LNCAP (cell line): ENCODE results near the gene WWOX.

Source experiments
- CTCF ChIP-seq: fragments of 450-650 bp; IDR thresholded peaks from 2 replicates; pipeline ENCODE4 v1.5.1; 2017; ENCODE audit warnings: mild to moderate bottlenecking

The WWOX gene

GRCh38 chr16:78668393-78668792 is 568.9 kb downstream of the WWOX start:
- TF ChIP-seq CTCF = no peak

- TF ChIP-seq CTCF = no peak
Measured at GRCh38 chr16:78669994-78670393, 570.5 kb downstream of the WWOX start.

DNA sequence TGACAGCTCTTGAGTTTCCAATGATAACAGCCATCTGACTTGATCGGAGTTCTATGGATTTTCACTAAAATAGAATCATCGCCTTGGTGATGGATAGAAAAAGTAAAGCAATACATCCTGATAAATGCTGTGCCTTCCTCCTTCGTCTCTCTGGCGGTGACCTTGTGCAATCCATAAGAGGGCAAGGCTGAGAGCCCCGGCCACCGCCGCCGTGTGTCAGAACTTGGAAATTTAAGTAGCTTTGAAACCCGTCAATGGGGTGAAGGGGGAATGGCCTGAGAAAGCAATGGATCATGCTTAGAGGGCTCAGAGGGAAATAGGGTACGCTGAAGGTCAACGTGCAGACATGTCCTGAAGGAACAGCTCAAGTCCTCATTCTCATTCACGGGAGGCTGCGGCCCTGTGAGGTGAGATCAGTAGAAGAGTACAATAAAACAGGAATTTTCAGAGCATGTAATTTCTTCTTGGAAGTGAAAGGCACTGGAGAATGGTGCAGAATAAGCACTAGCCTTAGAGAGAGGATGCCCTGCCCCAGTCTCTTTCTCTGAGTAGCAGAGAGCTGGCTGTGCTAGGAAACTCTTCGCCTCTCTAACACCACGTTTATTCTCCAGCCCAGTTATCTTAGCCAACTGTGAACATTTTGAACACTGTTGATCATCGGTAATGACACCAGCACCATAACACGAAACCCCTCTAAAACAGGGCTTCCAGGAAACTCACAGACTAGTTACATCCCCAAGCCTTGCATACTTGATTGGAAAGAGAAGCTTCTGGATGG is 573.5 kb downstream of the WWOX start:
- no peak for TF ChIP-seq CTCF

GRCh38 chr16:78673884-78674283 is 574.4 kb downstream of the WWOX start:
- TF ChIP-seq CTCF = no peak

DNA sequence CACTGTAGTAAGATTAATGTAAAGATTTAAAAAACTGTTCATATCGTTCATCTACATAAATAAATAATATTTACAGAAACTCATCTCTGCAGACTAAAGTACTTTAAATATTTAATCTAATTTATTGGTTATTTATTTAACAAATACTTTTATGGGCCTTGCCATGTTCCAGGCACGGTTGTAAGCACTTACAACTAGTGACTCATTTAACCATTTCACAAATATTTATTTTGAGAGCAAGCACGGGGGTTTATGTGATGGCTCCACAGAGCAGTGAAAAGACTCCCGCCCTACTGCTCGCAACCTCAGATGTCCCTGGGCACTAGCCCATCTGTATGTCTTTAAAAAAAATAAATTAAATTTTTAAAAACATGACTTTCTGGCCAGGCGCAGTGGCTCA is 575.9 kb downstream of the WWOX start:
- no peak for TF ChIP-seq CTCF

DNA sequence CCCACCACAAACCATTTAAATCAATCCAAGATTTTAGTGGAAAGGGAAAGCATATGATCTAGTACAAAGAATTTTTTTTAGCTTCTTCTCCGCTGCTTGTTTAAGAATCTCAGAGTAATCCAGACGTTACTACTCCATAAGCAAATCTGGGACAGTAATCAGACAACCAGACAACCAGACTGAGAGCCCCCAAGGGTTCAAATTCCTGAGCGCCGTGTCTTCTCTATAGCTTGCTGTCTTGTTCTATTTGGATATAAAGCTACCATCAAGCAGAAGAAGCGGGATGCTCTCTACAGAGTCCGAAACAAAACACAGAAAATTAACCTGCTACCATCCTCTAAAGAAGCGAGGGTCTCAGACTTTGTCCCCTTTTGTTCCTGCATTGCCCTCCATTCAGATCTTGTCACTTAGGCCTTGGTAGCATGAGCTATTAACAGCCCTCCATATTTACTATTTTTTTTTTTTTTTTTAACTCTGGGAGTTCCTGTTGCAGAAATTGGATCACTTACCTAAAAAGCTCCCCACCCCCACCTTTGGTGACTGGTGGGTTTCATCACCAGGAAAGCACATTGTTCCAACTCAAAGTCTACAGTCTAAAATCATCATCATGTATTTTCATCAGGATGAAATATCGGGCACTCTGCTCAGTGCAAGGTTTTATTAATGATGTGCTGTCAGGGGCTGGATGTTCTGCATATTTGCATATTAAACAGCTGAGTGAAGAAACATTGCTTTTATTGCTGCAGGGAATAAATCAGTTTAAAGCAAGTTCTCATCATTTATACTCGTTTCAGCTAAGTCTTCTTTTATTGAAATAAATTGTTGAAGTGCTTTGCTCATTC is 576.7 kb downstream of the WWOX start:
- TF ChIP-seq CTCF = no peak

GRCh38 chr16:78677181-78677731 is 577.8 kb downstream of the WWOX start:
- no peak for TF ChIP-seq CTCF
